NK-92 (cell line): ENCODE results near the gene CNTFR.

ENCODE experiments used
- DNase-seq: peaks from one replicate; lab custom pipeline; 2025; ENCODE audit not compliant: unreplicated experiment; lab: John Stamatoyannopoulos, UW

The CNTFR gene

DNA sequence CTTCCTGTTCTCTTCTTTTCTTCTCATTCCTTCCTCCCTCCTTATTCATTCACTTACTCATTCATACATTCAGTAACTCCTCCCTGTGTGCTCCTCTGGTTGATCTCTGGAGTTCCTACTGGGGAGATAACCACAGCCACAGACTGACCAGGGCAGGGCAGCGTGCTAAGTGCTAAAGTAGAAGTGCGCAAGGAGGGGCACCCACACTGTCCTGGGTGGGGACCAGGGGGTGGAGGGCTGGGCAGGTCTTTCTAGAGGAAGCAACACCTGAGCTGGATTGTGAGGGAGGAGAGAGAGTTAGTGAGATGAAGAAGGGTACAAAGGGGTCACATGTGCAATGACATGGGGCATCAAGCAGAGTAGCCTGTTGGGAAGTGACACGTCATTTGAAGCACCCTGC, 80.6 kb downstream of the CNTFR start:
- no peak for DNase-seq

DNA sequence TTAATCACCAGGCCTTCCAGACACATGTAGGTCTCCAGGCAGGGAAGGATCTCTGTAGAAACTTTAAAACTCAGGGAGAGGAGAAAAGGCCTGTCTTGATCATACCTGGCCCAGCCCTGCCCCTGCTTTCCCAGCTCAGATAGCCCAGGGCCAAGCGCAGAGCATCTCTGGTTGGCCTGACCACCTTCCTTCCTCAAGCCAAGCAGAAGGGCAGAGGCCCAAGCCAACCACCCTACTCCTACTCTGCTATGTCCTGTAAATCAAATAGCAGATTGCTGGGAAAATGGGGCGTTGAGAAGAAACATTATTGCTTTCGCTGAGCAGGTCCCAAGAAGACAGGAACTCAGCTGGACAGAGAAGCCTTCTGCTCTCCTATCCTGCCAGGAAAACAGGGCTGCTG, 81.1 kb downstream of the CNTFR start:
- DNase-seq = no peak

DNA sequence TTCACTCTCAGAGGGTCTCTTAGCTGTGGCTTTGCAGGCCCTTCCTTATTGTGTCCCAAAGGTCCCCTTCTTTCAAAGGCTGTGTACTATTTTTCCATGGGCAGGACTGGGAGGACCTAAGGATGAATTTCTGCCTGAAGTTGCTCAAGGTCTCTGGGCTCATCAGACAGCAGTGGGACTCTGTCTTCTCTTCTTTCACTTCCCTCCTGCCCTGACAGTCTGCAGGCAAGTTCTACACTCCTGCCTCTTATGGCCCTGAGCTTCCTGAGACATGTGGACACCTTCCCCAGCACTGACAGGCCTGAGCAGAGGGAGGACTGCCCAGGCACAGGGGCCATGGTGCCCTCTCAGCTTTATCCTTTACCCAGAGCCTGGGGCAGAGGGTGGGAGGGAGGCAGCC, 81.6 kb downstream of the CNTFR start:
- no peak for DNase-seq

DNA sequence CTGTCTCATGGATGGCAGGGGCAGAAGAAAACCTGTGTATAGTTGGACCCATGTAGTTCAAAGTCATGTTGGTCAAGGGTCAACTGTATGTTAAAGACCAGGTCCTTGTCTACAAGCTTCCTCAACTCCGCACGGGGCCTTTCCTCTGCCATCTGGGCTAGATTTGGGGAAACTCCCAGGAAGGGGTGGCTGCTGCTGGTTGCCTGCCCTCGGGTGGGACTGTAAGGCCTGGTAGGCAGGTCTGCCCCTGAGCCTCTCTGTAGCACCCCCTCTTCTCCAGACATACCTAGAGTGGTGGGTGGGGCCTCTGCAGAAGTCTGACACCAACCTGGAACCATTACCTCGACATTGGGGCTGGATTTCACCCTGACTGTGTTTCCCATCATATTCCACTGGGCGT, 82.0 kb downstream of the CNTFR start:
- DNase-seq = no peak

DNA sequence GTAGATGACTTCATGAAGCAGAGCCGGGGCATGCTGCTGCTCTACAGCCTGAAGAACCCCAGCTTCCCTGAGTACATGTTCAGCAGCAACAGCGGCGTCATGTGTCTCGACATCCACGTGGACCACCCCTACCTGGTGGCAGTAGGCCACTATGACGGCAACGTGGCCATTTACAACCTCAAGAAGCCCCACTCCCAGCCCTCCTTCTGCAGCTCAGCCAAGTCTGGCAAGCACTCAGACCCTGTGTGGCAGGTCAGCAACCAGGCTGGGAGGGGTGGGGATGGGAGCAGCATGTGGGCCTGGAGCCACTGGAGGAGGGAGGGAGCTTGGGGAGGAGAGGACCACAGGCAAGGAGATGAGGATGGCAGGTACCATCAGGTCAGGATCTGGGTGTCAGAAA, 82.9 kb downstream of the CNTFR start:
- DNase-seq = no peak

DNA sequence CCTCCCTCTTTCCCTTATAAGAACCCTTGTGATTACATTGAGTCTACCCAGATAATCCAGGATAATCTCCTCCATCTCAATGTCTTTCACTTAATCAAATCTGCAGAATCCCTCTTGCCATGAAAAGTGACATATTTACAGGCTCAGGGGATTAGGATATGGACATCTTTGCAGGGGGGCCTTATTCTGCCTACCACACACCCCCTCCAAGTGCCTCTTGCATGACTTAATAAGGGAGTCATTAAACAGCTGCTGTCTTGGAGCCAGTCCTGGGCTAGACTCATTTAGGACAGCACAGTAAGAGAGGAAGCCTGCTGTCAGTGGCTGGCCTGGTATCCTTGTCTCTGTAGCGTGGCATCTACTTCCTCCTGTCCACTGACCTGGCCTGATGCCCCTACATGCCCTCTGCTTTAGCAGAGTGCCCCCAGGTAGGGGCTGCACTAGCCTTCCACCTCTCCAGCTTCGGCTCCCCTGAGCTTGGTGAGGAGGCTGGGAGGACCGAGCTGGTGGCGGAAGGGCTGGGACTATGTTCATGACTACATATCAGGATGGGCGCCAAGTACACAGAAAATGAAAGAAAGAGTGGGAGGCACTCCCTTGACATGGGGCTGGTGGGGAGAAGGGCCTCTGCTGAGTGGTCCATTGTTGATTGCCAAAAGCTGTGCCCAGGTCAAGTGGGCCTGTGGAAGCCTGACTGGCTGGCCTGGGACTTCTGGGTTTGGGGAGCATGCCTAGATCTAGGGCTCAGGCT, 84.0 kb downstream of the CNTFR start:
- DNase-seq = no peak

DNA sequence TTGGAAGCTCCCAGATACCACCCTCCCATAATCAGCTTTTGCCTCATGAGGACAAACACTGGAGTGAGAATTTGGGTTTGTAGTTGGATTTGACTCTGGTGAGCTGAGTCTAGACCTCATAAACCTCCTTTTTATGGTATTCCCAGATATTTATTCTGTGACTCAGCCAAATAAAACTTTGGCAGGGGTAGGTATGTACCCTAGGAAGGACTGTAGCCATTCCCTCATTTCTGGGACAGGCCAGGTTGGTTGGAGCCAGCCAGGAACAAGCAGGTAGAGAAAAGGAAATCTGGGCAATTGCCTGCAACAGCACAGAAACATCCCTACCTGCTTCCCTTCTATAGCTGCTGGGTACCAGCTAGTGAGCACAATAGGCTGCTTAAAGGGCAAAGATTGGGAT, 86.1 kb downstream of the CNTFR start:
- no peak for DNase-seq

DNA sequence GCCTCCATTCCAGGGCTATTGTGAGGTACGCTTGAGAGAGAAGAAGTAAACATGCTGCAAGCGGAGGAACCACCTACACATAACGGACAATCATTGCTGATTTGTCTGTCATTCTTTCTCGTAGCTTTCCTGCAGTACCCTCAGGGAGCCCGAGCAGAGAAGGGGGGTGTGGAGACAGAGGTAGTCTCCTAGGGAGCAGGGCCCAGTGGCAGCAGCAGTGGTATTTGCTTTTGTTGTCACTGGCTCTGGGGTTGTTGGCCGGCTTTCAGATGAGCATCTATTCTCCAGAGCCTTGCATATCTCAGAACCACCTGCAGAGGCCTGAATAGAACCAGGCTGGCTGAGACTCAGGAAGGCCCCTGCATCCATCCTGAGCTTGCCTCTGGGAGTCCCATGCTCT, 86.6 kb downstream of the CNTFR start:
- no peak for DNase-seq

DNA sequence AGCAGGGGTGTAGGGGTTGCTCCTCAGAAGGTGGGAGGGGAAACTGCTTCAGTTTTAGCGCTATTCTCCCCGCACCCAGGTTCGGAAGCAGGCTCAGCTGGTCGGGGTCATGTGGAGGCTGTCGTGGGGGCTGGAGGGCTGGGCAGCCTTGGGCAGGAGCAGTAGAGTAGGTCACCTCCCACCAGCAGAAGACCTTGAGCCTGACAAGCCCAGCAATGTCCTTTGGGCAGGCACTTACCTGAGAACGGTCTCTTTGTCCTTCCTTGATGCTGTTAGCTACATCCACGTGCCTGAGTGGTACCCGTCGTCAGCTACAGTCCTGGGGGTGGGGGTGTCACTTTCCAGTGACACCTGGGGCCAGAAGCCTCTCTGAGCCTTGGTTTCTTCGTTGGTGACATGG, 87.1 kb downstream of the CNTFR start:
- no peak for DNase-seq

DNA sequence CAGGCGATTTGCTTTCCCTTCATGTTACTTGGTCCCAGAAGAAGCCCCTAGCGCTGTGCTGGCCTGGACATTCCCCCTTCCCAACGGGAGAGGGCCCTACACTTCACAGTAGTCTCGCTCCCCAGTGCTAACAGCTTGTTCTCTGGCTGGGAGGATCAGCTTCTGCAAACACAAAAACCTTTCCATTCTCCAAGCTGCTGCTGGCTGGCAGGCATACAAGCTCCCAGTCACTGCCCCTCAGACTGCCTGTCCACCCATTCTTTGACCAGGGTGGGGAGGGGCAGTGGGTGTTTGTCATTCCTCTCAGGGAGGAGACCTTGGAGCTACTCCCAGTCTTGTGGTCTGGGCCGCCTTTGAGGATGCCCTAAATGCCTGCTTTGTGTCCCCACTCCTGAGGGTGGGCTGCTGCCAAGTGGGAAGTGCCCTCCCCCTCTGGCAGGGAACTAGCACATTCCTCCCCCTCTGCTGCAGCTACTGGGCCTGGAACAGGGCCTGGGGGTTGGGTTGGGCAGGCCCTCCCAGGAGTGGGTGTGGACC, 87.6 kb downstream of the CNTFR start:
- no peak for DNase-seq
